Activated T-helper 1 cell treated with Interleukin-2 at 50 U/mL for 16 hours (primary cell): ENCODE data around the gene FOXJ1.

Experiments used
- DNase-seq: peaks from one replicate; pipeline ENCODE4 v3.0.0-alpha.2; 2020; ENCODE audit warnings: low read depth

Gene FOXJ1

GRCh38 chr17:76123749-76124581 lies 17.1 kb downstream of the FOXJ1 start:
- no peak for DNase-seq

- no peak for DNase-seq
Measured at GRCh38 chr17:76123191-76123499, 17.9 kb downstream of the FOXJ1 start.

- DNase-seq, result no peak
Measured at GRCh38 chr17:76122431-76123190, 18.4 kb downstream of the FOXJ1 start.

- no peak for DNase-seq
Measured at GRCh38 chr17:76121932-76122430, 19.1 kb downstream of the FOXJ1 start.

GRCh38 chr17:76120658-76121008 lies 20.4 kb downstream of the FOXJ1 start:
- no peak for DNase-seq

GRCh38 chr17:76119409-76120371 lies 21.4 kb downstream of the FOXJ1 start:
- DNase-seq, result no peak

- no peak for DNase-seq
Measured at GRCh38 chr17:76115138-76115754, 25.8 kb downstream of the FOXJ1 start.

- DNase-seq, result no peak
Measured at GRCh38 chr17:76111956-76112355, 29.1 kb downstream of the FOXJ1 start.

- DNase-seq, result no peak
Measured at GRCh38 chr17:76107509-76107908, 33.5 kb downstream of the FOXJ1 start.

- DNase-seq, result no peak
Measured at GRCh38 chr17:76106703-76107102, 34.3 kb downstream of the FOXJ1 start.

- no peak for DNase-seq
Measured at GRCh38 chr17:76104896-76105231, 36.2 kb downstream of the FOXJ1 start.

GRCh38 chr17:76104140-76104895 lies 36.7 kb downstream of the FOXJ1 start:
- no peak for DNase-seq

GRCh38 chr17:76103274-76104139 lies 37.5 kb downstream of the FOXJ1 start, which contains the start of gene EXOC7:
EXOC7 (minus strand) TSS chr17:76103787; CDS start chr17:76103692, 95 bp downstream.
- peak; percentile 88 for DNase-seq

- no peak for DNase-seq
Measured at GRCh38 chr17:76102944-76103273, 38.1 kb downstream of the FOXJ1 start.

GRCh38 chr17:76097716-76098295 lies 43.2 kb downstream of the FOXJ1 start:
- DNase-seq, result no peak

GRCh38 chr17:76095943-76096342 lies 45.1 kb downstream of the FOXJ1 start:
- DNase-seq, result no peak

- DNase-seq, result no peak
Measured at GRCh38 chr17:76094046-76094445, 47.0 kb downstream of the FOXJ1 start.

- DNase-seq, result no peak
Measured at GRCh38 chr17:76092526-76093413, 48.3 kb downstream of the FOXJ1 start.
